Caco-2 (cell line): ENCODE results near the gene GMPPA. TPM values are rescaled to one million over a fixed set of nuclear protein-coding genes. Genes with fewer than 3 reads are reported as not detected.
A peak's percentile ranks its signal among the peaks of the same experiment; 100 is the strongest.

ENCODE experiments used
- BruUV-seq: library from RNA; stranded (reverse); fragments of 400-500 nt; replicated peaks from 2 replicates; lab custom pipeline; 2021; lab: Mats Ljungman, UMichigan
- CTCF ChIA-PET: fragments of 300-600 bp; sonication (Branson Sonifier 250); formaldehyde crosslinking; loops from one replicate; lab custom pipeline; 2022; ENCODE audit warnings: antibody characterized with exemption; lab: Charles Lee
- POLR2A ChIA-PET: fragments of 300-600 bp; sonication (Branson Sonifier 250); formaldehyde crosslinking; loops from one replicate; lab custom pipeline; 2022; ENCODE audit warnings: antibody characterized with exemption; lab: Charles Lee
- DNase-seq, 2 experiments: peaks; one replicate each; pipeline versions ENCODE4 v3.0.0 to v3.0.0-alpha.2; 2020 to 2022
- H3K27me3 ChIP-seq: replicated peaks from 2 replicates; pipeline ENCODE4 v1.6.0; 2011; ENCODE audit warnings: low read length; ENCODE audit not compliant: control insufficient read depth, insufficient read depth
- H3K36me3 ChIP-seq: 2 replicates; pipeline ENCODE4 v1.5.1; 2011; ENCODE audit warnings: low read length; ENCODE audit not compliant: control insufficient read depth, insufficient read depth
- H3K4me1 ChIP-seq: fragments of 250-450 bp; sonication (Bioruptor Pico); 2 replicates; pipeline ENCODE4 v1.5.1; 2020; ENCODE audit warnings: mild to moderate bottlenecking
- H3K4me3 ChIP-seq: 2 replicates; pipeline ENCODE4 v1.5.1; 2011; ENCODE audit warnings: low read depth, mild to moderate bottlenecking, control low read depth, low read length
- H3K9me3 ChIP-seq: fragments of 250-450 bp; sonication (Bioruptor Pico); 2 replicates; pipeline ENCODE4 v1.5.1; 2020; ENCODE audit warnings: mild to moderate bottlenecking, moderate library complexity
- H3K27ac Mint-ChIP-seq: one replicate; pipeline ENCODE4 v1.8.0; 2022; ENCODE audit warnings: mixed read lengths; ENCODE audit not compliant: unreplicated experiment
- H3K27me3 Mint-ChIP-seq: one replicate; pipeline ENCODE4 v1.8.0; 2022; ENCODE audit warnings: mixed read lengths; ENCODE audit not compliant: insufficient read depth, unreplicated experiment
- H3K36me3 Mint-ChIP-seq: one replicate; pipeline ENCODE4 v1.8.0; 2022; ENCODE audit warnings: mild to moderate bottlenecking, mixed read lengths; ENCODE audit not compliant: insufficient read depth, unreplicated experiment
- H3K4me1 Mint-ChIP-seq: one replicate; pipeline ENCODE4 v1.8.0; 2022; ENCODE audit warnings: low read depth, mixed read lengths; ENCODE audit not compliant: unreplicated experiment
- H3K4me3 Mint-ChIP-seq: one replicate; pipeline ENCODE4 v1.8.0; 2022; ENCODE audit warnings: mild to moderate bottlenecking, moderate library complexity, mixed read lengths; ENCODE audit not compliant: unreplicated experiment
- H3K9me3 Mint-ChIP-seq: one replicate; pipeline ENCODE4 v1.8.0; 2022; ENCODE audit warnings: mixed read lengths; ENCODE audit not compliant: unreplicated experiment
- CTCF ChIP-seq, 2 experiments: fragments of 200-600 bp in 1 of 2; IDR thresholded peaks; 1 replicate in 1 of 2; 2 replicates in 1 of 2; pipeline versions ENCODE4 v1.5.1 to v1.8.0; 2011 to 2022; ENCODE audit warnings: antibody characterized with exemption in 1 of 2, control low read depth in 1 of 2, inconsistent platforms in 1 of 2, low read depth in 1 of 2, low read length in 1 of 2, mild to moderate bottlenecking in 1 of 2, moderate library complexity in 1 of 2; ENCODE audit not compliant: insufficient read depth in 1 of 2, severe bottlenecking in 1 of 2, unreplicated experiment in 1 of 2
- intact Hi-C: fragments of 100-400 bp; cut with micrococcal nuclease; formaldehyde crosslinking; loops from one replicate; pipeline ENCODE4 v1.10.0; 2022; ENCODE audit not compliant: unreplicated experiment
- total RNA-seq: library from RNA; stranded (reverse); gene quantifications from 2 replicates; pipeline ENCODE4 v1.2.3, GENCODE V29; 2022

GMPPA gene
- total RNA-seq, 1 experiment from 2014 or later = 53.7 TPM

- H3K27ac Mint-ChIP-seq = no peak overlapping the region
- ChIA-PET POLR2A (no interaction called here), CTCF (interaction anchor here (0.6 to 2.5 kb wide), 12 partner anchors 15 to 84 kb away, joined by 3 to 59 read pairs (median 3); partner anchors contain the start of genes CHPF, GMPPA and TMEM198)
- H3K4me3 Mint-ChIP-seq = no peak overlapping the region
- no peaks in the 10 kb centered on the region for H3K9me3 Mint-ChIP-seq
- TF ChIP-seq CTCF (IDR thresholded peaks at IDR 0.05; ENCODE audit: insufficient read depth in 1 of 2, low read depth in 1 of 2, low read length in 1 of 2, severe bottlenecking in 1 of 2, unreplicated experiment in 1 of 2) = no peak
- Histone ChIP-seq H3K36me3 (no peaks in the 10 kb centered on the region), H3K4me3 (no peak overlapping the region), H3K9me3 (no peaks in the 10 kb centered on the region), H3K4me1 (0 out of 2 replicates have a peak, but pooled peaks cover 4% of the 10 kb centered on the region), H3K27me3 (no peaks in the 10 kb centered on the region)
- no peaks in the 10 kb centered on the region for H3K27me3 Mint-ChIP-seq
- intact Hi-C loops = loop anchor here (1.0 kb wide), 3 partner anchors 17 to 71 kb away; no protein-coding TSS in a partner anchor
- peaks cover 7% of the 10 kb centered on the region for H3K4me1 Mint-ChIP-seq
- H3K36me3 Mint-ChIP-seq = no peaks in the 10 kb centered on the region
- no TSS peak for BruUV-seq
- no peak for DNase-seq
Observed at GRCh38 chr2:219458996-219459395, 39.7 kb upstream of the GMPPA start.

DNA sequence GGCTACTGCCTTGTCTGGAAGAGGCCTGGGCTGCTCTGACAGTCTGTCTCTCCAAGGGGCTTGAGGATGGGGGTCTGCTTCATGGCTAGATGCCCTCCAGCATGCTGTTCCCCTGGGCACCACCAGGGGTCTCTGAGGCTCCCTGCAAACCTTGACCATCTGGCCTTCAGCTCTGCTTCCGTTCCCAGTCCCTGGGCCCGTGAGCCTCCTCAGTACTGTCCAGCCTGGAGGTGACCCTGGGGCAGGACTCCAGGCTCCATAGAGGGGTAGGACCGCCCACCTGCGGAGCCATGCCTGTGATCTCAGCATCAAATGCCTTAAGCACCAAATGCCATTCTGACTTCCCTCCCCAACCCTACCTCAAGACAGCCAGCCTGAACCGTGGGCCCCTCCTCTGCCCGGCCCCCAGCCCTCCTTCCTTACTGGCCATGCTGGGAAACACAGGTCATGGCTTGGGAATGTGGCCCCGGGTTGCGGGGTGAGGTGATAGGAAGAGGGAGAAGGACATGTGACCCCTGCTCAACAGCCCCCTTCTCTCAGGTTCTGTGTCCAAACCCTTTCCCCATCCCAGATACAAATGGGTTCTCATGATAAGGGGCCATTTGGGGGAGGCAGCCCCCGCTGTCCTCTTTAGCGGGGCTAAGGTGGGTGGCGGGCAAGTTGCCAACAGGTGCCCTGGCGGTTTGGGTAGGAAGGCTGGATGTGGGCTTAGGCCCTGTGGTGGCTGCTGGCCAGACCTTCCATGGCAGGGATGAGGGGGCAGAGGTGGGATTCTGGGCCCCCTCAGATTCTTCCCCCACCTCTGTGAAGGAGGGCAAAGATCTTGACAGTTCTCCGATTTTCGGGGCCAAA lies 39.0 kb upstream of the GMPPA start:
- H3K4me1 Mint-ChIP-seq = peaks cover 7% of the 10 kb centered on the region
- Histone ChIP-seq H3K36me3 (no peaks in the 10 kb centered on the region), H3K4me1 (0 out of 2 replicates have a peak, but pooled peaks cover 4% of the 10 kb centered on the region), H3K4me3 (no peak overlapping the region), H3K9me3 (no peaks in the 10 kb centered on the region), H3K27me3 (no peaks in the 10 kb centered on the region)
- ChIA-PET POLR2A (no interaction called here), CTCF (interaction anchor here (0.6 to 2.5 kb wide), 14 partner anchors 14 to 340 kb away, joined by 3 to 59 read pairs (median 3); partner anchors contain the start of genes CHPF, GMPPA and TMEM198)
- no TSS peak for BruUV-seq
- peak; percentile 87 to 93 for TF ChIP-seq CTCF (IDR thresholded peaks at IDR 0.05; ENCODE audit: insufficient read depth in 1 of 2, low read depth in 1 of 2, low read length in 1 of 2, severe bottlenecking in 1 of 2, unreplicated experiment in 1 of 2)
- intact Hi-C loops = loop anchor here (1.0 kb wide), 2 partner anchors 17 to 71 kb away; no protein-coding TSS in a partner anchor
- no peaks in the 10 kb centered on the region for H3K27me3 Mint-ChIP-seq
- no peaks in the 10 kb centered on the region for H3K36me3 Mint-ChIP-seq
- H3K9me3 Mint-ChIP-seq = no peaks in the 10 kb centered on the region
- DNase-seq = peak; percentile 70 to 73
- no peak overlapping the region for H3K4me3 Mint-ChIP-seq
- H3K27ac Mint-ChIP-seq = no peak overlapping the region

- H3K9me3 Mint-ChIP-seq = no peaks in the 10 kb centered on the region
- intact Hi-C loops = no loop called here
- peaks cover 7% of the 10 kb centered on the region for H3K4me1 Mint-ChIP-seq
- Histone ChIP-seq H3K4me1 (0 out of 2 replicates have a peak, but pooled peaks cover 4% of the 10 kb centered on the region), H3K9me3 (no peaks in the 10 kb centered on the region), H3K36me3 (no peaks in the 10 kb centered on the region), H3K27me3 (no peaks in the 10 kb centered on the region), H3K4me3 (no peak overlapping the region)
- H3K27ac Mint-ChIP-seq = no peak overlapping the region
- ChIA-PET CTCF (interaction anchor here (0.5 to 1.5 kb wide), 5 partner anchors 16 to 196 kb away, joined by 3 to 7 read pairs (median 3); no protein-coding TSS in a partner anchor), POLR2A (no interaction called here)
- BruUV-seq = no TSS peak
- DNase-seq = no peak
- peaks cover 6% of the 10 kb centered on the region for H3K36me3 Mint-ChIP-seq
- no peaks in the 10 kb centered on the region for H3K27me3 Mint-ChIP-seq
- no peak for TF ChIP-seq CTCF (IDR thresholded peaks at IDR 0.05; ENCODE audit: insufficient read depth in 1 of 2, low read depth in 1 of 2, low read length in 1 of 2, severe bottlenecking in 1 of 2, unreplicated experiment in 1 of 2)
- H3K4me3 Mint-ChIP-seq = no peak overlapping the region
Observed at GRCh38 chr2:219460424-219460926, 38.2 kb upstream of the GMPPA start.
